B cell (primary cell): ENCODE data around the gene MACIR. TPM values are rescaled to one million over a fixed set of nuclear protein-coding genes. Genes with fewer than 3 reads are reported as not detected.

Experiments used
- ATAC-seq: fragments of 200-7000 bp; cut with Tn5 transposase; one replicate; pipeline ENCODE4 v1.10.0; 2021; ENCODE audit warnings: low read depth, mild to moderate bottlenecking, moderate number of reproducible peaks, moderate library complexity
- CTCF ChIA-PET: fragments of 350-600 bp; sonication (Branson Sonifier 250); formaldehyde crosslinking; loops from one replicate; lab custom pipeline; 2021; ENCODE audit warnings: antibody characterized with exemption, inconsistent platforms; lab: Charles Lee
- POLR2A ChIA-PET: fragments of 350-600 bp; sonication (Branson Sonifier 250); formaldehyde crosslinking; loops from one replicate; lab custom pipeline; 2021; ENCODE audit warnings: antibody characterized with exemption; lab: Charles Lee
- DNase-seq: peaks from one replicate; pipeline ENCODE4 v3.0.0; 2013
- H2AFZ ChIP-seq: 2 replicates; pipeline ENCODE4 v1.6.1; 2012; ENCODE audit warnings: mild to moderate bottlenecking, low read depth, low read length; ENCODE audit not compliant: insufficient read depth, poor library complexity, severe bottlenecking
- H3K27ac ChIP-seq, 2 donors: 1 replicate in 1 of 2; 2 replicates in 1 of 2; pipeline ENCODE4 v1.5.1; 2012 to 2013; ENCODE audit warnings: low read length in 2 of 2, mild to moderate bottlenecking in 2 of 2, moderate library complexity in 1 of 2
- H3K27me3 ChIP-seq, 4 experiments: fragments of 200-600 bp in 1 of 4; sonication (generic) in 1 of 4; replicated peaks in 1 of 4; 1 replicate in 2 of 4; 2 replicates in 2 of 4; pipeline versions ENCODE4 v1.6.1 to v1.7.0; 2013 to 2016; ENCODE audit warnings: low read length in 3 of 4, mild to moderate bottlenecking in 2 of 4, mixed read lengths in 1 of 4, moderate library complexity in 1 of 4; ENCODE audit not compliant: insufficient read depth in 4 of 4, control insufficient read depth in 3 of 4; ENCODE audit errors: control extremely low read depth in 1 of 4
- H3K36me3 ChIP-seq, 2 experiments: replicated peaks in 1 of 2; 1 replicate in 1 of 2; 2 replicates in 1 of 2; pipeline versions ENCODE4 v1.6.1 to v1.7.1; 2013; ENCODE audit warnings: low read length in 1 of 2; ENCODE audit not compliant: insufficient read depth in 2 of 2, control insufficient read depth in 1 of 2; ENCODE audit errors: control extremely low read depth in 1 of 2, extremely low read depth in 1 of 2
- H3K4me1 ChIP-seq, 2 donors: fragments of 200-600 bp in 1 of 2; sonication (generic) in 1 of 2; 1 replicate in 1 of 2; 2 replicates in 1 of 2; pipeline versions ENCODE4 v1.5.1 to v1.6.1; 2013 to 2017; ENCODE audit warnings: low read length in 2 of 2; ENCODE audit not compliant: control insufficient read depth in 2 of 2, insufficient read depth in 2 of 2
- H3K4me2 ChIP-seq: replicated peaks from 2 replicates; pipeline ENCODE3; 2012; ENCODE audit warnings: mild to moderate bottlenecking, low read depth, low read length; ENCODE audit not compliant: poor library complexity, severe bottlenecking
- H3K4me3 ChIP-seq, 5 experiments: fragments of 200-600 bp in 1 of 5; sonication (generic) in 1 of 5; 1 replicate in 3 of 5; 2 replicates in 2 of 5; pipeline versions ENCODE4 v1.5.1 to v1.7.0; 2011 to 2016; ENCODE audit warnings: low read length in 4 of 5, mild to moderate bottlenecking in 4 of 5, low read depth in 2 of 5, control low read depth in 1 of 5, moderate library complexity in 1 of 5; ENCODE audit not compliant: insufficient read depth in 1 of 5; ENCODE audit errors: control extremely low read depth in 1 of 5, extremely low read depth in 1 of 5
- H3K79me2 ChIP-seq: fragments of 200-600 bp; sonication (generic); one replicate; pipeline ENCODE4 v1.6.0; 2016; ENCODE audit warnings: low read length; ENCODE audit not compliant: control insufficient read depth, insufficient read depth
- H3K9ac ChIP-seq: fragments of 200-600 bp; sonication (generic); 2 replicates; pipeline ENCODE4 v1.6.1; 2017; ENCODE audit warnings: mild to moderate bottlenecking, low read length, moderate library complexity
- H3K9me3 ChIP-seq, 3 donors: one replicate each; pipeline versions ENCODE4 v1.6.1 to v1.7.1; 2013; ENCODE audit warnings: low read length in 2 of 3; ENCODE audit not compliant: control insufficient read depth in 2 of 3, insufficient read depth in 1 of 3; ENCODE audit errors: control extremely low read depth in 1 of 3
- H4K20me1 ChIP-seq: 2 replicates; pipeline ENCODE4 v1.6.0; 2012; ENCODE audit warnings: mild to moderate bottlenecking, low read length; ENCODE audit not compliant: insufficient read depth, control insufficient read depth, poor library complexity, severe bottlenecking
- H3K27ac Mint-ChIP-seq: one replicate; pipeline ENCODE4 v1.8.0; 2021; ENCODE audit warnings: mixed read lengths
- H3K27me3 Mint-ChIP-seq: one replicate; pipeline ENCODE4 v1.8.0; 2021; ENCODE audit warnings: mixed read lengths
- H3K4me1 Mint-ChIP-seq: one replicate; pipeline ENCODE4 v1.8.0; 2021; ENCODE audit warnings: mixed read lengths
- H3K4me3 Mint-ChIP-seq: one replicate; pipeline ENCODE4 v1.8.0; 2021; ENCODE audit warnings: mixed read lengths
- H3K9me3 Mint-ChIP-seq: one replicate; pipeline ENCODE4 v1.8.0; 2022; ENCODE audit warnings: mixed read lengths; ENCODE audit not compliant: insufficient read depth
- CTCF ChIP-seq: fragments of 200-600 bp; IDR thresholded peaks from one replicate; pipeline ENCODE4 v1.8.0; 2022; ENCODE audit warnings: antibody characterized with exemption, mild to moderate bottlenecking
- EZH2 ChIP-seq: IDR thresholded peaks from 2 replicates; pipeline ENCODE4 v1.6.1; 2012; ENCODE audit warnings: borderline replicate concordance, low read depth, mild to moderate bottlenecking, moderate library complexity, low read length; ENCODE audit not compliant: insufficient read depth, poor library complexity, severe bottlenecking
- WGBS: methylation state at CpG from one replicate; pipeline ENCODE4 v1.1.5; 2013; ENCODE audit warnings: missing lambda C conversion rate; ENCODE audit not compliant: insufficient coverage; 5-methylcytosine and 5-hydroxymethylcytosine counted together
- intact Hi-C: fragments of 100-400 bp; cut with micrococcal nuclease; formaldehyde crosslinking; loops from one replicate; pipeline ENCODE4 v1.10.0; 2022
- polyA plus RNA-seq: library from polyadenylated mRNA; depleted of rRNA; stranded (reverse); fragments of >200 nt; gene quantifications from 2 replicates; pipeline ENCODE4 v1.2.3, GENCODE V29; 2012
- total RNA-seq, 2 donors: library from RNA; stranded (reverse); fragments of 120-200 nt in 1 of 2; gene quantifications; 1 replicate in 1 of 2; 2 replicates in 1 of 2; pipeline versions ENCODE4 v1.2.3 to v1.2.4, GENCODE V29; 2013 to 2022

The MACIR gene
- total and polyA plus RNA-seq, 2 donors (not counting 1 experiment from before 2014, with no cell fraction given): 1.3 to 3.3 TPM

DNA sequence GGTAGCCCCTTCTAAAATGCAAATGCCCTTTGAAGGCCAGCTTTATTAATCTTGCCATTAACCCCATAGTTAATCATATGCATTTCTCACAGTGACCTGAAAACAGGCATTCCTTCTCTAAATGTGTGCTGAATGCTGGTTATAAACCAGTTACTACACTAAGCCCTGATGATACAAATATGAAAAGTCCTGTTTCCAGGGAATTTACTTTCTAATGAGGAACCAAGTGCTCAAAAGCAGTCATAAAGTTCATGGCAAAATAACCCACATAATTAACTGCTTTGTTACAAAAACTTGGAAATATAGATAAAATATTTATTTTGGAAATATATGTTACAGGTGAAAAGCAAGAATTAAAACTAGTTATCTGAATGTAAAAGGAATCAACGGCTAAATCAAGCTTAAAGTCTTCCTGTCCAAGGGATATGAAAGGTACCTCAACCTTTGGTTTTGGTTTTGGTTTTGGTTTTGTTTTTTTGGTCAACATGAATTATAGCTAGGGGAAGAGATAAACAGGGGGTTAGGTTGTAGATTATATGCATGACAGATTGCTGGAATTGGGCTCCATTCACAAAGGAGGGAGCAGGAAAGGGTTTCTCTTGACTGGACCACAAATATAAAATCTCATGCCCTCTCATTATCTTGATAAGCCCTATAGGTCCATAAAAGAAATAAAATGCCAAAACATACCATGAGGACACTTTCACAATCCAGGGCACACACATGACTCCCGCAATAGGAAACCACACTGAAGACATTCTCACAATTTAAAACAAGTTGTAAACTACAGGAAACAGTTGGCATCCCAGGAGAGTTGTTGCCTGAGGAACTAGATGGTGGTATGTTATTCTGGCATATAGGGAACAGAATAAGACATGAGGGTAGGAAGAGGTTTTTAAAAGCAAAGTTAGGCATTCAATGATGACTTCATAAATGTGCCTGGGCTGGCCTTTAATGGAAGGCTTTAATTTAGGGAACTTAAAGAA is 46.7 kb upstream of the MACIR start:
- ATAC-seq: no peak
- 0% methylated on average over 1 of the region's 2 CpGs for WGBS
- peak overlapping the region; percentile 41 for H3K4me3 Mint-ChIP-seq
- H3K4me1 ChIP-seq: peaks cover 5 to 11% of the 10 kb centered on the region in 2 donors
- ChIA-PET POLR2A (no interaction called here), CTCF (interaction anchor here (1.1 to 1.3 kb wide), 2 partner anchors 13 to 18 kb away, joined by 3 read pairs; no protein-coding TSS in a partner anchor)
- H3K27me3 Mint-ChIP-seq: no peaks in the 10 kb centered on the region
- no peaks in the 10 kb centered on the region for H3K9me3 Mint-ChIP-seq
- H2AFZ ChIP-seq: peak overlapping the region; percentile 43
- H3K4me1 Mint-ChIP-seq: peaks cover 26% of the 10 kb centered on the region
- intact Hi-C loops: loop anchor here (5.0 kb wide), 1 partner anchor 45 kb away; the partner anchor contains the start of gene MACIR
- peak overlapping the region in 3 of 5 experiments; percentile 18 to 51 (median 19) for H3K4me3 ChIP-seq
- no peaks in the 10 kb centered on the region for H3K36me3 ChIP-seq
- no peaks in the 10 kb centered on the region for H4K20me1 ChIP-seq
- no peaks in the 10 kb centered on the region for H3K9me3 ChIP-seq
- no peaks in the 10 kb centered on the region for H3K27me3 ChIP-seq
- no peaks in the 10 kb centered on the region for H3K79me2 ChIP-seq
- peak overlapping the region; percentile 8 for H3K27ac Mint-ChIP-seq
- TF ChIP-seq CTCF (no peak), EZH2 (no peak)
- peak overlapping the region; percentile 61 for H3K4me2 ChIP-seq
- peak overlapping the region; percentile 28 for H3K9ac ChIP-seq
- DNase-seq: peak; percentile 42
- H3K27ac ChIP-seq: peak overlapping the region in 1 of 2 donors; percentile 23

- DNase-seq (no peak), ATAC-seq (no peak)
- Histone ChIP-seq H4K20me1 (no peaks in the 10 kb centered on the region), H3K27ac (no peak overlapping the region), H3K36me3 (no peaks in the 10 kb centered on the region), H3K4me2 (no peak overlapping the region), H2AFZ (no peak overlapping the region), H3K4me1 (peaks cover 5 to 11% of the 10 kb centered on the region in 2 donors), H3K79me2 (no peaks in the 10 kb centered on the region), H3K27me3 (no peaks in the 10 kb centered on the region), H3K4me3 (no peak overlapping the region), H3K9ac (no peak overlapping the region), H3K9me3 (no peaks in the 10 kb centered on the region)
- ChIA-PET POLR2A (no interaction called here), CTCF (interaction anchor here (0.8 to 0.9 kb wide), 2 partner anchors 9 to 77 kb away, joined by 3 read pairs; no protein-coding TSS in a partner anchor)
- H3K4me3 Mint-ChIP-seq: no peak overlapping the region
- no CpG with 5 or more reads among the region's 2 CpGs for WGBS
- intact Hi-C loops: no loop called here
- H3K27me3 Mint-ChIP-seq: no peaks in the 10 kb centered on the region
- TF ChIP-seq EZH2: no peak
- no peaks in the 10 kb centered on the region for H3K9me3 Mint-ChIP-seq
- H3K4me1 Mint-ChIP-seq: peaks cover 13% of the 10 kb centered on the region
- peak overlapping the region; percentile 13 for H3K27ac Mint-ChIP-seq
These were observed 42.4 kb upstream of the MACIR start for GRCh38 chr5:103216137-103216536.
